ENCODE results near the gene GRM7. TPM values are rescaled to one million over a fixed set of nuclear protein-coding genes. Genes with fewer than 3 reads are reported as not detected.

The GRM7 gene
- total and polyA plus RNA-seq, 2 experiments from 2014 or later = 0.40 TPM; not detected in 1

DNA sequence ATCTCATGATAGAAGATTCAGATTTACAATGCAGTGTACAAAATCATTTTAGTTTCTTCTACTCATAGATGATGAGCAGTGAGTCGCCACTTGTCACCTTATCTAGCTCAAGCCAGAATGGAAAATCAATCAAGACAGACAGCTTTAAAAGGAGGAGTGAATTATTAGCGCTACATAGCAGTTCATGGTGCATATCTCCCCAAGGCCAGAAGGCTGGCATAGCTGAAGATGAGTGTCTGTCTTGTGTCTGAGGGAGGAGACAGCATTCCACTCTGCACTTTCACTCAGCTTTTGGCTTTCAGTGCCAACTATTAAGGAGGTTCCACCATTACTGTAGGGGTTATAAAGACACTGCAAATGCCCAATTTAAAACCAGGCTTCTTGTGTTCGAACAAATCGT, 836.6 kb downstream of the GRM7 start:
- no peaks in the 10 kb centered on the region; the same call in 2 of the 3 replicates for H3K9me3 Mint-ChIP-seq
- peaks cover 17% of the 10 kb centered on the region; the same call in 1 of the 2 replicates for H3K4me1 ChIP-seq (ENCODE audit: insufficient read depth)
- no peaks in the 10 kb centered on the region for H3K79me2 ChIP-seq (replicated peaks; ENCODE audit: insufficient read depth)

DNA sequence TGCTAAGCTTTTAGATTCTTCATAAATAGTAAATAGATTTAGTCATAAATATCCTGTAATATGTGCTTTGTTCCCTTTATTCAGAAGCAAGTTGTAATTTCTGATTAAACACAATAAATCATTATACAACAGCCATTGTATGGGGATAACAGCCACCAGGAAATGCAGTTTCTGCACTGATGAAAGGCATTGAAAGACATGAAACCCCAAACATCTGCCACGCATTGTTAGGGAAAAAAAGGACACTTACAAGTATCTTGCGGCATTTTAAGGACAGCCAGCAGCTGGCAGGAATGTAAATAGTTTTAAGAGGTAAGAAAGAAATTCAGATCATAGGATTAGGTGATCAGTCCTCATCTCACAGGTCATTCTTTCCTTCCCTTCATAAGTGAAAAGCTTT, 839.6 kb downstream of the GRM7 start:
- no peak for TF ChIP-seq EZH2phosphoT487 (IDR thresholded peaks at IDR 0.05; ENCODE audit: unreplicated experiment)
- TF ChIP-seq NANOG (IDR thresholded peaks at IDR 0.05; ENCODE audit: borderline replicate concordance) = no peak
- TF ChIP-seq STAT1 (IDR thresholded peaks at IDR 0.05; ENCODE audit: unreplicated experiment) = no peak
- TF ChIP-seq, protein P1, sequence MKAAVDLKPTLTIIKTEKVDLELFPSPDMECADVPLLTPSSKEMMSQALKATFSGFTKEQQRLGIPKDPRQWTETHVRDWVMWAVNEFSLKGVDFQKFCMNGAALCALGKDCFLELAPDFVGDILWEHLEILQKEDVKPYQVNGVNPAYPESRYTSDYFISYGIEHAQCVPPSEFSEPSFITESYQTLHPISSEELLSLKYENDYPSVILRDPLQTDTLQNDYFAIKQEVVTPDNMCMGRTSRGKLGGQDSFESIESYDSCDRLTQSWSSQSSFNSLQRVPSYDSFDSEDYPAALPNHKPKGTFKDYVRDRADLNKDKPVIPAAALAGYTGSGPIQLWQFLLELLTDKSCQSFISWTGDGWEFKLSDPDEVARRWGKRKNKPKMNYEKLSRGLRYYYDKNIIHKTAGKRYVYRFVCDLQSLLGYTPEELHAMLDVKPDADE (IDR thresholded peaks at IDR 0.05) = no peak
- TF ChIP-seq, protein P2, sequence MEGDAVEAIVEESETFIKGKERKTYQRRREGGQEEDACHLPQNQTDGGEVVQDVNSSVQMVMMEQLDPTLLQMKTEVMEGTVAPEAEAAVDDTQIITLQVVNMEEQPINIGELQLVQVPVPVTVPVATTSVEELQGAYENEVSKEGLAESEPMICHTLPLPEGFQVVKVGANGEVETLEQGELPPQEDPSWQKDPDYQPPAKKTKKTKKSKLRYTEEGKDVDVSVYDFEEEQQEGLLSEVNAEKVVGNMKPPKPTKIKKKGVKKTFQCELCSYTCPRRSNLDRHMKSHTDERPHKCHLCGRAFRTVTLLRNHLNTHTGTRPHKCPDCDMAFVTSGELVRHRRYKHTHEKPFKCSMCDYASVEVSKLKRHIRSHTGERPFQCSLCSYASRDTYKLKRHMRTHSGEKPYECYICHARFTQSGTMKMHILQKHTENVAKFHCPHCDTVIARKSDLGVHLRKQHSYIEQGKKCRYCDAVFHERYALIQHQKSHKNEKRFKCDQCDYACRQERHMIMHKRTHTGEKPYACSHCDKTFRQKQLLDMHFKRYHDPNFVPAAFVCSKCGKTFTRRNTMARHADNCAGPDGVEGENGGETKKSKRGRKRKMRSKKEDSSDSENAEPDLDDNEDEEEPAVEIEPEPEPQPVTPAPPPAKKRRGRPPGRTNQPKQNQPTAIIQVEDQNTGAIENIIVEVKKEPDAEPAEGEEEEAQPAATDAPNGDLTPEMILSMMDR (conservative IDR thresholded peaks at IDR 0.05; ENCODE audit: low read depth in 2 of 2) = no peak
- TF ChIP-seq, protein P3, sequence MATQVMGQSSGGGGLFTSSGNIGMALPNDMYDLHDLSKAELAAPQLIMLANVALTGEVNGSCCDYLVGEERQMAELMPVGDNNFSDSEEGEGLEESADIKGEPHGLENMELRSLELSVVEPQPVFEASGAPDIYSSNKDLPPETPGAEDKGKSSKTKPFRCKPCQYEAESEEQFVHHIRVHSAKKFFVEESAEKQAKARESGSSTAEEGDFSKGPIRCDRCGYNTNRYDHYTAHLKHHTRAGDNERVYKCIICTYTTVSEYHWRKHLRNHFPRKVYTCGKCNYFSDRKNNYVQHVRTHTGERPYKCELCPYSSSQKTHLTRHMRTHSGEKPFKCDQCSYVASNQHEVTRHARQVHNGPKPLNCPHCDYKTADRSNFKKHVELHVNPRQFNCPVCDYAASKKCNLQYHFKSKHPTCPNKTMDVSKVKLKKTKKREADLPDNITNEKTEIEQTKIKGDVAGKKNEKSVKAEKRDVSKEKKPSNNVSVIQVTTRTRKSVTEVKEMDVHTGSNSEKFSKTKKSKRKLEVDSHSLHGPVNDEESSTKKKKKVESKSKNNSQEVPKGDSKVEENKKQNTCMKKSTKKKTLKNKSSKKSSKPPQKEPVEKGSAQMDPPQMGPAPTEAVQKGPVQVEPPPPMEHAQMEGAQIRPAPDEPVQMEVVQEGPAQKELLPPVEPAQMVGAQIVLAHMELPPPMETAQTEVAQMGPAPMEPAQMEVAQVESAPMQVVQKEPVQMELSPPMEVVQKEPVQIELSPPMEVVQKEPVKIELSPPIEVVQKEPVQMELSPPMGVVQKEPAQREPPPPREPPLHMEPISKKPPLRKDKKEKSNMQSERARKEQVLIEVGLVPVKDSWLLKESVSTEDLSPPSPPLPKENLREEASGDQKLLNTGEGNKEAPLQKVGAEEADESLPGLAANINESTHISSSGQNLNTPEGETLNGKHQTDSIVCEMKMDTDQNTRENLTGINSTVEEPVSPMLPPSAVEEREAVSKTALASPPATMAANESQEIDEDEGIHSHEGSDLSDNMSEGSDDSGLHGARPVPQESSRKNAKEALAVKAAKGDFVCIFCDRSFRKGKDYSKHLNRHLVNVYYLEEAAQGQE (IDR thresholded peaks at IDR 0.05; ENCODE audit: unreplicated experiment) = no peak
- no peak for TF ChIP-seq POLR2AphosphoS5 (IDR thresholded peaks at IDR 0.05; ENCODE audit: low read depth)
- no peak for TF ChIP-seq ZNF331 (CRISPR knock-in tag; IDR thresholded peaks at IDR 0.05; ENCODE audit: low read depth)
- Histone ChIP-seq H4K20me1 (replicated peaks; ENCODE audit: insufficient read depth) (no peaks in the 10 kb centered on the region), H3K4me2 (0 out of 2 replicates have a peak overlapping the region, but pooled peaks have one; percentile 29), H3K9me2 (ENCODE audit: insufficient read depth) (peaks cover 18% of the 10 kb centered on the region), H3K27ac (ENCODE audit: low read depth) (no peak overlapping the region), H3F3A (replicated peaks; ENCODE audit: low read depth) (no peaks in the 10 kb centered on the region), H3K4me3 (no peak overlapping the region), H3K79me2 (replicated peaks; ENCODE audit: insufficient read depth) (no peaks in the 10 kb centered on the region), H3K4me1 (ENCODE audit: insufficient read depth) (peaks cover 6% of the 10 kb centered on the region; the same call in 1 of the 2 replicates), H2AFZ (no peak overlapping the region), H3K27me3 (ENCODE audit: insufficient read depth) (no peaks in the 10 kb centered on the region), H3K36me3 (ENCODE audit: insufficient read depth) (no peaks in the 10 kb centered on the region)
- Mint-ChIP-seq H3K4me1 (peaks cover 10% of the 10 kb centered on the region), H3K27ac (no peak overlapping the region), H3K4me3 (no peak overlapping the region), H3K36me3 (ENCODE audit: low read depth) (no peaks in the 10 kb centered on the region), H3K9me3 (no peaks in the 10 kb centered on the region), H3K27me3 (ENCODE audit: insufficient read depth, low read depth, poor library complexity) (peaks cover 2% of the 10 kb centered on the region)
- ATAC-seq (no peak), DNase-seq (ENCODE audit: low spot score) (peak; percentile 25)

More for the DNA sequence above, 836.6 kb downstream of the GRM7 start:
- no peak overlapping the region for H3K4me3 Mint-ChIP-seq
- no peaks in the 10 kb centered on the region for H3K27me3 ChIP-seq (ENCODE audit: insufficient read depth)
- no peaks in the 10 kb centered on the region for H3K36me3 Mint-ChIP-seq (ENCODE audit: low read depth)
- peaks cover 24% of the 10 kb centered on the region for H3K4me1 Mint-ChIP-seq
- no peak overlapping the region for H3K27ac ChIP-seq (ENCODE audit: low read depth)
- DNase-seq (ENCODE audit: low spot score) = no peak
- H3K27me3 Mint-ChIP-seq (ENCODE audit: insufficient read depth, low read depth, poor library complexity) = peaks cover 2% of the 10 kb centered on the region
- no peak overlapping the region for H3K27ac Mint-ChIP-seq
- ATAC-seq = no peak
- H4K20me1 ChIP-seq (replicated peaks; ENCODE audit: insufficient read depth) = no peaks in the 10 kb centered on the region
- no peaks in the 10 kb centered on the region for H3K36me3 ChIP-seq (ENCODE audit: insufficient read depth)
- H3F3A ChIP-seq (replicated peaks; ENCODE audit: low read depth) = no peaks in the 10 kb centered on the region
- TF ChIP-seq POLR2AphosphoS5 (IDR thresholded peaks at IDR 0.05; ENCODE audit: low read depth) (no peak), JUNB (IDR thresholded peaks at IDR 0.05; ENCODE audit: unreplicated experiment) (no peak), EZH2phosphoT487 (IDR thresholded peaks at IDR 0.05; ENCODE audit: unreplicated experiment) (no peak), CREB1 (CRISPR knock-in tag; IDR thresholded peaks at IDR 0.05; ENCODE audit: low read depth) (no peak), STAT1 (IDR thresholded peaks at IDR 0.05; ENCODE audit: unreplicated experiment) (no peak)
- peaks cover 17% of the 10 kb centered on the region for H3K9me2 ChIP-seq (ENCODE audit: insufficient read depth)
- H2AFZ ChIP-seq = no peak overlapping the region
- no peak overlapping the region for H3K4me2 ChIP-seq
- H3K4me3 ChIP-seq = no peak overlapping the region
